Umbilical cord (tissue), 2 donors: ENCODE results near the gene SLC6A13. TPM values are rescaled to one million over a fixed set of nuclear protein-coding genes. Genes with fewer than 3 reads are reported as not detected.

Experiments
- DNase-seq: peaks from one replicate; pipeline ENCODE4 v3.0.0-alpha.2; 2015; ENCODE audit warnings: low spot score
- total RNA-seq: library from RNA; depleted of rRNA; stranded (reverse); fragments of >200 nt; gene quantifications from one replicate; pipeline ENCODE4 v1.2.3, GENCODE V29; 2014; ENCODE audit warnings: low replicate concordance; ENCODE audit not compliant: insufficient read depth

The SLC6A13 gene
- total RNA-seq, 1 donor from 2014 or later, result 11.1 TPM

DNA sequence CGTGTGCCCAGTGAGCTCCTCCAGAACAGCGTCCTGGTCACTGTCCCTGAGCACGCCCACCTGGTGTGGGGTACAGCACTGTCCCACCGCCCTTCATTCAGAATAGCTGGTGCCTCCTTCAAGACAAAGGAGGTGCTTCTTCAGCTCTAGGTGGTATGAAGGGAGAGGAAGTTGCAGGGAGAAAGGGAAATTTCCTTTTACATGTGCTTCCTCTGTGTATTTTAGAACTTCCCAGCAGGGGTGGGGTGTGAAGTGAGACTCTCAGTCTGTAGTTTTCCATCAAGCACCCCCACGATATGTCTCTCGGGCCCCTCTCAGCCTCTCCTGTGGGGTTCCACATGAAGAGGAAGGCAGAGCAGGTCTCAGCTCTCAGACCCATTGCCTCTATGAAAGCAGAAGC lies 47.5 kb downstream of the SLC6A13 start:
- no peak for DNase-seq

GRCh38 chr12:214003-214741 lies 48.5 kb downstream of the SLC6A13 start, which contains the start of gene SLC6A12:
TSS of gene SLC6A12 (minus strand) at chr12:214157. CDS start at chr12:209986, 4,171 bp downstream.
- DNase-seq, result no peak

- no peak for DNase-seq
These were observed 49.1 kb downstream of the SLC6A13 start for GRCh38 chr12:213527-213932.

DNA sequence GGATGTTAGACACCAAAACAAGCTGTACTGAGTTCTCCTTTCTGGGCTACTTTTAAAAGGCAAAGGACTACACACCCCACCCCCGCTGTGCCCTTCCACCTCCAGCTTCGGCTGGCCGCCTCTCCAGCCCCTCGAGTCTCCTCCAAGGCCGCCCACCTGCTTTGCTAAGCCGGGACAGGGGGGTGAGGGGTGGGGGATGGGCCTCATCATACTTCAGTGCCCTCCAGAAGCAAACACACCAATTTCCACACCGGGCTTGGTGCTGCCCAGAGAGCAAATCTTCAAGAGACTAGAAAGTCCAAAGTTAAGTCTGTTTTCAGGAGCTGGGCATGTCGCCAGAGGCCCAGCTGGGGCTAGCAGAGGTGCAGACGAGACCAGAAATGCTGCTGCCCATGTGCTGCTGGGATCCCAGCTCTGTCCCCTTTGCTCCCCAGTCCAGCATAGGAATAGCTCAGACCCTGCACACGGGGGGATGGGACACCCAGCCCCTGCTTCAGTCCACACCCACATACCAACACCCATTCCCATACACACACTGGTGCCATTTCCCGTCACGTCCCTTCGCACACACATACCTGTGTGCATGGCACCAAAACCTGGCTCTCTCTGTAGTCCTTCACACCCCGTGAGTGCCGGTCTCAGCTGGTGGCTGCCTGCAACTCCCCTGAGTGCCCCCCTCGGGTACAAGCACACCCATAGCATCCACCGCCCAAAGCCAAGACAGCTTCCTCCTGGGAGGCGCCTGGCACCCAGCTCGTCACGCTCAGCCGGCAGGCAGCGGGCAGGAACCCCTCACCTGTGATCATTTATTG lies 49.7 kb downstream of the SLC6A13 start:
- peak; percentile 22 for DNase-seq

- no peak for DNase-seq
These were observed 50.3 kb downstream of the SLC6A13 start for GRCh38 chr12:212415-212714.

DNA sequence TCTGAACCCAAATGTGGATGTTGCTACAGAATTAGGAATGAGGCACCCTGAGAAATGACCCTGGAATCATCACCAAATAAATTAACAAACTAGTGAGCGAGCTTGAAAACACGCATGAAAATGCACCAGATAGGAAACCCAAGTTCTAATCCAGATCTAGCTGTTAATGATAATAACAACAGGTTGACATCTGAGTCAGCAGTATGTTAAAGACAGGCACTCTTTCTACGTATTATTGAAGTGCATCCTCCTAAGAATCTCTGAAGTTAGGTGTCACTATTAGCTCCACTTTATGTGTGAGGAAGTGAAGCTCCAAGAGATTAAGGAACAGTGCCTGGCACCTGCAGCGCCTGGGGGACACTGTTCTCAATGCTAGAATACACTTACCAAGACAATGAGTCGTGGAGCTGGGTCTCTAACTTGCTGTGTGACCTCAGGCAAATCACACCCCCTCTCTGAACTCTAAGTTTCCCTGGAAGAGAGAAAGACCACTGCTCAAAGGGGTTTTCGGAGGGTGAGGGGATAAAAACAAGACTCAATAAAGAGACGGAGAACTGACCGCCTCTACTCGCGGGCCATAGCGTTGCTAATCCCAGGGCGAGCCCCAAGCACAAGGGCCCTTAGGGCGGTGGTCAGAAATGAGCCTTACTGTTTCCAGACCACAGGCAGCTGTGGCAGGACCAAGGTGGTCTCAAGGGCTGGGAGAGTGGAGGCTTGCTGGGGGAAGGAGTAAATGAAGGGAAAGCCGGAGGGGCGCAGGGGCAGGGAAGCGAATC lies 50.8 kb downstream of the SLC6A13 start:
- no peak for DNase-seq

GRCh38 chr12:211142-211465 lies 51.5 kb downstream of the SLC6A13 start:
- no peak for DNase-seq

DNA sequence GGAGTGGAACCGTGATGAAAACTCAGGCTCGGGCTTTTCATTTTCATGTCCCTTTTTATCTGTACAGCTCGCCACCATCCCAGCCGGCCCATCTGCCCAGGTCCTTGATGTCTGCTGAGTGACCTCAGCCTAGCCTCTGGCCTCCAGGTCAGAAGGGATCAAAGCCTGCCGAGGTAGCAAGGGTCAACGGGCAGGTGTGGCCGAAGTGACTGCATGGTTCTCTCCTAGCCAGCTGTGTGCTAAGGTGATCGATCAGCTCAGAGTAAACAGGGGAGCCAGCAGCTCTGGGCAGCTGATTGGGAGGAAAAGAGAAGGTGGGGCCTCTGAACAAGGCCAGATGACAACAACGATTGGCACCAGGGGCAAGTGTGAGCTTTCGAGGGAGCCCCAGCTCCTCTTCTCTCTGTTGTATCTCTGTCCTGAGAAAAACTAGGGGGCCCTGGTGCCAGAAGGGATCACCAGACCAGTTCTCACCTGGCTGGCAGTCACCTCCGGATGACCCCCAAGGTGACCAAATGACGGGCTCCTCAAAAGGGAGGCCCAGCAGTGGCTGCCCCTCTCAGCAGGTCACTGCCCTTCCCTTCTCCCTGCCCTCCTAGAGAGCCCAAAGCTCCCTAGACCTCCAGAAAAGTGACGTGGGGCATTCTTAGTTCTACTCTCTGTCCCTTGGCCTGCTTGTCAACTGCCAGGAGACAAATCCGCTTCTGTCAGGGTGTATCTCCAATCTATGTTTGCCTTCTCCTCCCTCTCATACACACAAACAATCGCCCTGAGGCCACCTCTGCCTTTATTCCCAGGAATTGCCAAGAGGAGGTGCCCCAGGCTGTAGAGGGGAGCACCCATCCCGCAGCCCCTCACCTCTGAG lies 52.1 kb downstream of the SLC6A13 start:
- DNase-seq, result no peak

GRCh38 chr12:209851-210250 lies 52.8 kb downstream of the SLC6A13 start:
- no peak for DNase-seq

DNA sequence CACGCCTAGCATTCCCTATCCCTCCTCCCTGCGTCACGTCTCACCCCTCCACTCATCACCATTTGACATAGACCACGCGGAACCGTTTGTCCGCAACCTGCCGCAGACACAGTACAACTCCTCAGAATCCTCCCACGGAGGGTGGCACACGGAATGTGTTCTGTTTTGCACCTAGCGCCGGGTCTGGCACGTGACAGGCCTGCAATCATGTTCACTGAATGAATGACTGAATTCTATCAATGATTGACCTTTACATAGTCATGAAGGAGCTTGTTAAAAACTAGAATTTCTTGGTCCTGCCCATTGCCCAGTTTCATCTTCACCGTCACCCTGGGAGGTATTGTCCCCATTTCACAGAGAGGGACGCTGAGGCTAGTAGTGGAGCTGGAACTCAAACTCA lies 53.4 kb downstream of the SLC6A13 start:
- DNase-seq, result no peak

DNA sequence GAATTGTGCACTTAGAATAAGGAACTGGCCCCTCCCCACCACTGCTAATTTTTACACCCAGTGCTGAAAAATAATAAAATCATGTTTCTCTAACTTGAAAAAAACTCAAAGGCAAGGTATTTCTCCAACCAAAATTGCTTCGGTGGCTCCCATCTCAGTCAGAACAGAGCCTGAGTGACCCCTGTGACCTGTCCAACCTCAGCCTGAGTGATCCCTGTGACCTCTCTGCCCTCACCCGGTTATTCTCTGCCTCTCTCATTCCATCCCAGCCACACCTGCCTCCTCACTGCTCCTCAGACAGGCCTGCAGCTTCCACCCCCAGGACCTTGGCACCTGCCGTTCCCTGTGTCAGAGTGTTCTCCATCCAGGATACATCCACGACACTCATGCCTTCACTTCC lies 53.8 kb downstream of the SLC6A13 start:
- no peak for DNase-seq

DNA sequence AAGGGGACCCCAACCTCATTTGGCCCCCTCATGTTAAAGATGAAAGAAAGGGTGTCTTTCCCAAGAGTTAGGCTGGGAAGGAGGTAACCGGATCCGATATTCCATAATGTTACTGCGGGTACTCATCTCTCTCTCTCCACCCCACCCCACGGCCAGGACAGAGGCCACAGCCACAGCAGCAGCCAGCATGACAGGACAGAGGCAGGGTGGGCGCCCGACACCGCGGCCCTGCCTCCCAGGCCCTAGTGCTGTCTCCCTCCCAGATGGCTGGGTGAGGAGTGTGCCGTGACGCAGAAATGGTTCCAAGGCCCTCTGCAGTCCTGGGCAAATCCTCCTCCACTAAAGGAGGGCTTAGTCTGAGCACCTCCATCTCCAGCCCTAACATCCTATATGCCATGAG lies 54.8 kb downstream of the SLC6A13 start:
- no peak for DNase-seq

DNA sequence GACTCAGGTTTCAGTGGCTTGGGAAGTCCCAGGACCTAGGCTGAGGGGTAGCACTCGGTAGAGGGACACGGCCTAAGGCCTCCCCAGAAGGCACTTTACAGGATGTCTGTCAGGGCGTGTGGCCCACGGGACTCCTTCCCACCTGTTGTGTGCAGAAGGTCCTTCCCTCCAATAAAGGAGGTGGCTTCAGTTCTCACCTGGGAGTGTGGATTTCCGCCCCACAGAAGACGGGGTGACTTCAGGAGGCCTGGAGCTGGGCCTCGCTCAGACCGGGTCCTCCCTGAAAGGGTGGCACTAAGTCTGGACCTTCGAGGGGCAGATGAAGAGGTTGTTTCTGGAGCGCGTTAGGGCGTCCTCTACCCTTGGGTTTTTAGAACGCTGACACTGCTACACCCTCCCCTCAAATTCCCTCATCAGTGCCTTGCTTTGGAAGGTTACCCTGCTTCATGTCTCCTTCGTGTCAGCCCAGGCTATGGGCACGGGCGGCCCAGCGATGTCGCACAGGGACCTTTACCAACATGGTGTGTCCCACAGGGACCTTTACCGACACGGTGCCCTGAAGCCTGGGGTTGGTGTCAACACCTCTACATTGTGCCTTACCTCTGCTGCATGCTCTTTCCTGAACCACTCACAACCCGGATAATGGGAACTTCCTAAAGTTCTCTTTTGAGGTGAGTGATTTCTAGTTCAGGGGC lies 55.7 kb downstream of the SLC6A13 start:
- no peak for DNase-seq

GRCh38 chr12:205026-205425 lies 57.6 kb downstream of the SLC6A13 start:
- DNase-seq, result no peak

- DNase-seq, result no peak
These were observed 58.4 kb downstream of the SLC6A13 start for GRCh38 chr12:204261-204678.

DNA sequence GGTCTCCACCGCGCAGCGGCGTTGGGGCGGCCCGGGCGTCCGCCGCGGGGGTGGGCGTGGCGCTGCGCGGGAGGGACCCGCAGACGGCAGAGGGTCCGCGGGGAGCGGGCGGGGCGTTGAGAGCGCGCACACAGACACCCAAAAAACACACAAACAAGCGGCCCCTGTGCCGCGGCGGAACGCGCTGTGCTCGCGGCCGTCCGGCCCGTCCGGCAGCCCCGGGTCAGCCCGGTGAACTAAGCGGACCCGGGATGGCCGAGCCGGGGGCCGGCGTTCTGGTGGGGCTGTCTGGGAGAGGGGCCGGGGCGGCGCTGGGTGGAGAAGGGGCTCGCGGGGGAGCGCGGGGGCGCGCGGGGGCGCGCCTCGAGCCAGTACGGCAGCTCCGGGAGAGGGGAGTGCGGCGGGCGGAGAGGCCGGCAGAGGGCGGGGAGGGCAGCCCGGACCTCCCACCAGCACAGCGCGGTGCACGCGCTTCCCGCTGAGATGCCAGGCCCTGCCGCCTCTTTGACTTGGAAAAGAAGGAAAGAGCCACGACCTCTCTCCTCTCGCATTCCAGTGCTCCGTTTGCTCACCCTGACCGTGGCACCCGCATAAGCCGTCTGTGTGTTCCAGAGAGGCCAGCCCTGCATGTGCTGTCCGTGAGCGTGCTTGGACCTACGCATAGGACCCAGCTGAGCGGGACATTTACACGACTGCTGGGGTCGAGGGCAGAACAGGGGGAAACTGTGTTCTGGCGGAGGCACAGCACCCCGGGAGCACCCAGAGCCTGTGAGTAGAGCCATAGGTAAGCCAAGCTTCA lies 59.0 kb downstream of the SLC6A13 start:
- DNase-seq, result peak; percentile 29

DNA sequence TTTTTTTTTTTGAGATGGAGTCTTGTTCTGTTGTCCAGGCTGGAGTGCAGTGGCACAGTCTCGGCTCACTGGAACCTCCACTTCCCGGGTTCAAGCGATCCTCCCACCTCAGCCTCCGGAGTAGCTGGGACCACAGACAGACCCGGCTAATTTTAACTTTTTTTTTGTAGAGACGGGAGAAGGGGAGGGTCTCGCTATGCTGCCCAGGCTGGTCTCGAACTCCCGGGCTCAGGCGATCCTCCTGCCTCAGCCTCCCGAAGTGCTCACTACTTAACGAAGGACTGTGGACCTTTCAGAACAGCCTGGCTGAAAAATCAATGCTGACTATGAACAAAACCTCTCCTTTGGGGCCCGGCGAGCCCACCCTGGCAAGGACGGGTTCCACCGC lies 59.6 kb downstream of the SLC6A13 start:
- no peak for DNase-seq

- no peak for DNase-seq
These were observed 60.4 kb downstream of the SLC6A13 start for GRCh38 chr12:202081-202731.

- DNase-seq, result no peak
These were observed 61.3 kb downstream of the SLC6A13 start for GRCh38 chr12:201361-201760.

GRCh38 chr12:198705-199104 lies 63.9 kb downstream of the SLC6A13 start:
- DNase-seq, result no peak
